DMS79 treated with DMSO at 0.1 percent for 48 hours (cell line): ENCODE data around the gene TMEM269.

Experiments used
- DNase-seq: peaks from one replicate; lab custom pipeline; 2025; lab: John Stamatoyannopoulos, UW

Gene TMEM269

DNA sequence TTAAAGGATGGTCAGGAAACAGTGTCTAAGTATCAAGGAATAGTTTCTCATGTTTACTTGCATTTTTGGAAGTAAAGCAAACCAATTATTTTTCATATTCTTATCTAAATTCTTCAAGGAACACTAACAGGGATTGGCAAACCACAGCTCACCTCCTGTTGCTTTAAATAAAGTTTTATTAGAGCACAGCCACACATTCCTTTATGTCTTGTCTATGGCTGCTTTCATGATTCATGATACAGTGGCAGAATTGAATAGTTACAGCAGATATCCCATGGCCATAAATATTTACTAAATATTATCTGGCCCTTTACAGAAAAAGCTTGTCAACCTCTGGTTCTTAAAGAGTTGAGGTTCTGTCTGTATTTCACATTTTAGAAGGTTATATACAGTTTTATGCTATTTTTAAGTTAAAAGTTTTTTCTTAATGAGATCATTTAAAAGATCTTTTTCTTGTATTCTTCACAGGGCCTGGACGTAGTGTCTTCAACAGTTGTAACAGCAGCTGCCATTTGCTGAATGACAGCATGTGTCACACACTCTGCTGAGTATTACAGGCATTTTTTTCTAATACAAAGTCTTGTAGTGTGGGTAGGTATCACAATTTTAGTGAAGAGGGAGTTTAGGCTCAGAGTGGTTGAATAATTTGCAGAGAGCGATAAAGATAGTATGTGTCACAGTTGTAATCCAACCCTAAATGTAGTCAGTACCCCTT lies 64.2 kb downstream of the TMEM269 start:
- no peak for DNase-seq

DNA sequence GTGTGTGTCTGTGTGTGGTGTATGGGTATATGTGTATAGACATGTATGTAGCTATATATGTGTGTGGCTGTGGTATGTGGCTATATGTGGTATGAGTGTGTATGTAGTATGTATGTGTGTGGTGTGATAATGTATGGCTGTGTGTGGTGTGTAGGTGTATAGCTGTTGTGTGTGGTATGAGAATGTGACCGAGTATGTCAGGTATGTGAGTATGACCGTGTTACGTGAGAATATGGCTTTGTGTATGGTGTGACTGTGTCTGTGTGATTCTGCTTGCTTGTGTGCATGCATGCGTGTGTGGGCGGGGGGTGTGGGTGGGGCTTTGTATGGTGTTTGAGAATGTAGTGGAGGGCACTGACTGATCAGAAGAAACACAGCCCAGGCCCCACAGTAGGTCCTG lies 65.2 kb downstream of the TMEM269 start:
- DNase-seq: no peak
